GM12878 (cell line): ENCODE results near the gene WNT5B. TPM values are rescaled to one million over a fixed set of nuclear protein-coding genes. Genes with fewer than 3 reads are reported as not detected.

Source experiments
- BACH1 ChIP-seq: fragments of 450-650 bp; IDR thresholded peaks from 2 replicates; pipeline ENCODE4 v1.6.1; 2017; ENCODE audit warnings: mild to moderate bottlenecking, borderline replicate concordance
- CEBPB ChIP-seq, 2 experiments: fragments of 150-350 bp in 1 of 2; IDR thresholded peaks; 2 replicates each; pipeline ENCODE4 v1.6.1; 2012 to 2014; ENCODE audit warnings: low read depth in 2 of 2, low read length in 2 of 2, borderline replicate concordance in 1 of 2, inconsistent platforms in 1 of 2
- CHD4 ChIP-seq: fragments of 200-600 bp; sonication (generic); IDR thresholded peaks from 2 replicates; pipeline ENCODE4 v1.6.1; 2016; ENCODE audit warnings: mild to moderate bottlenecking
- EED ChIP-seq: sonication (generic); IDR thresholded peaks from 2 replicates; pipeline ENCODE4 v1.6.1; 2016; ENCODE audit warnings: antibody characterized with exemption, low read depth
- ETV6 ChIP-seq, 2 experiments: fragments of 450-650 bp in 1 of 2; IDR thresholded peaks in 1 of 2; conservative IDR thresholded peaks in 1 of 2; 2 replicates each; pipeline ENCODE4 v1.6.1; 2014; ENCODE audit warnings: antibody characterized with exemption in 1 of 2, borderline replicate concordance in 1 of 2, low read depth in 1 of 2, mild to moderate bottlenecking in 1 of 2, moderate library complexity in 1 of 2
- EZH2 ChIP-seq: IDR thresholded peaks from 2 replicates; pipeline ENCODE4 v1.6.1; 2012; ENCODE audit warnings: low read depth, mild to moderate bottlenecking, control low read depth, inconsistent platforms, low read length, borderline replicate concordance; ENCODE audit not compliant: control insufficient read depth
- FOS ChIP-seq: IDR thresholded peaks from 3 replicates; pipeline ENCODE4 v1.6.1; 2011; ENCODE audit warnings: borderline replicate concordance; ENCODE audit not compliant: insufficient read length; ENCODE audit errors: extremely low read depth
- HDAC6 ChIP-seq: fragments of 200-600 bp; sonication (generic); IDR thresholded peaks from one replicate; pipeline ENCODE4 v1.8.0; 2017; ENCODE audit warnings: antibody characterized with exemption; ENCODE audit not compliant: unreplicated experiment
- HSF1 ChIP-seq: fragments of 150-350 bp; IDR thresholded peaks from 2 replicates; pipeline ENCODE4 v1.6.1; 2014; ENCODE audit warnings: mild to moderate bottlenecking, low read depth, low read length
- IKZF1 ChIP-seq: fragments of 450-650 bp; conservative IDR thresholded peaks from 2 replicates; pipeline ENCODE4 v1.6.1; 2017; ENCODE audit warnings: antibody characterized with exemption, mild to moderate bottlenecking
- MAX ChIP-seq: IDR thresholded peaks from 2 replicates; pipeline ENCODE4 v1.6.1; 2012; ENCODE audit warnings: low read depth, low read length, improper control_type of control experiment
- MLLT1 ChIP-seq: fragments of 450-650 bp; IDR thresholded peaks from 2 replicates; pipeline ENCODE4 v1.6.1; 2016; ENCODE audit warnings: mild to moderate bottlenecking
- MTA2 ChIP-seq: fragments of 450-650 bp; IDR thresholded peaks from 2 replicates; pipeline ENCODE4 v1.6.1; 2016; ENCODE audit warnings: low read depth, mild to moderate bottlenecking, moderate library complexity
- NFYB ChIP-seq: IDR thresholded peaks from 2 replicates; pipeline ENCODE4 v1.6.1; 2011; ENCODE audit warnings: low read depth, mild to moderate bottlenecking, low read length, improper control_type of control experiment, moderate library complexity; ENCODE audit not compliant: insufficient read depth
- POLR2A ChIP-seq: IDR thresholded peaks from 2 replicates; pipeline ENCODE4 v1.6.1; 2011; ENCODE audit warnings: low read depth, mild to moderate bottlenecking, low read length
- SPI1 ChIP-seq: IDR thresholded peaks from 2 replicates; pipeline ENCODE4 v1.6.1; 2011; ENCODE audit warnings: low read depth, mild to moderate bottlenecking, low read length, moderate library complexity, borderline replicate concordance; ENCODE audit not compliant: insufficient read depth
- STAT1 ChIP-seq: fragments of 450-650 bp; conservative IDR thresholded peaks from 2 replicates; pipeline ENCODE4 v1.6.1; 2014; ENCODE audit warnings: antibody characterized with exemption, mild to moderate bottlenecking
- ZZZ3 ChIP-seq: IDR thresholded peaks from 2 replicates; pipeline ENCODE4 v1.6.1; 2011; ENCODE audit warnings: low read depth; ENCODE audit not compliant: control insufficient read depth, insufficient read length
- polyA plus RNA-seq, 11 experiments: library from polyadenylated mRNA; depleted of rRNA in 4 of 11; unstranded in 6 of 11; stranded (reverse) in 5 of 11; fragments of >200 nt; fragmentation: Nextera tagmentation in 4 of 11; fragmentation: Illumina TruSeq in 1 of 11; extraction: Ambion mirVana in 4 of 11; extraction: Trizol in 1 of 11; gene quantifications; 1 replicate in 1 of 11; 2 replicates in 10 of 11; pipeline versions ENCODE4 v1.2.1 to v1.2.3, GENCODE V29; 2011 to 2016; ENCODE audit warnings: inconsistent platforms in 2 of 11, missing spikeins in 2 of 11, low read depth in 1 of 11
- total RNA-seq, 4 experiments: library from RNA; depleted of rRNA in 3 of 4; stranded (reverse); fragments of >200 nt in 3 of 4; fragmentation: Illumina TruSeq in 1 of 4; extraction: Trizol in 1 of 4; gene quantifications; 2 replicates each; pipeline versions ENCODE4 v1.2.1 to v1.2.3, GENCODE V29; 2013 to 2021
- TF ChIP-seq, protein P1 (sequence below): fragments of 450-650 bp; conservative IDR thresholded peaks from 2 replicates; pipeline ENCODE4 v1.6.1; 2017; ENCODE audit warnings: mild to moderate bottlenecking, moderate library complexity
- TF ChIP-seq, protein P2 (sequence below): fragments of 450-650 bp; IDR thresholded peaks from 2 replicates; pipeline ENCODE4 v1.6.1; 2017; ENCODE audit warnings: mild to moderate bottlenecking, moderate library complexity

The WNT5B gene
- total and polyA plus RNA-seq, 10 of the 15 experiments (the other 5 are each of a cell fraction or from before 2014, with no cell fraction given): 0.45 to 18.3 (median 5.4) TPM

DNA sequence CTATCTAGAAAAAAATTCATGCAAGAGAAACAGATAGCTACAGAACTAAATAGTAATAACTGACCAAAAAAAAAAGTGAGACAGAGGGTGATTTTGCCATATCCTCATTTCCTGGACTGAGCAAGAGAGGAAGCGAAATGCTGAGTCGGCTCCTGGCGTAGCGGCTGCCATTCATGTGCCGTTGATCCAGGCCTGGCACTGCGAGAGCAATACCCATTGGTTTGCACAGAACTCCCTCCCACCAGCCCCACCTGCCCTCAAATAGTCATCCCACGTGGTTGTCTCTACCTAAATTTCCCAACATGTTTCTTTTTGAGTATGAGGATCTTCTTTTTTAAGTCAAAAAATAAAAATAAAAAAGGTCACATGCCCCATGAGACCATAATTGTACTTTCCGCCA lies 9.4 kb upstream of the WNT5B start (continued):
- TF ChIP-seq MLLT1: no peak
- no peak for TF ChIP-seq CEBPB (IDR thresholded peaks at IDR 0.05; ENCODE audit: borderline replicate concordance in 1 of 2, low read depth in 2 of 2, low read length in 2 of 2)
- no peak for TF ChIP-seq IKZF1
- TF ChIP-seq, protein P1, sequence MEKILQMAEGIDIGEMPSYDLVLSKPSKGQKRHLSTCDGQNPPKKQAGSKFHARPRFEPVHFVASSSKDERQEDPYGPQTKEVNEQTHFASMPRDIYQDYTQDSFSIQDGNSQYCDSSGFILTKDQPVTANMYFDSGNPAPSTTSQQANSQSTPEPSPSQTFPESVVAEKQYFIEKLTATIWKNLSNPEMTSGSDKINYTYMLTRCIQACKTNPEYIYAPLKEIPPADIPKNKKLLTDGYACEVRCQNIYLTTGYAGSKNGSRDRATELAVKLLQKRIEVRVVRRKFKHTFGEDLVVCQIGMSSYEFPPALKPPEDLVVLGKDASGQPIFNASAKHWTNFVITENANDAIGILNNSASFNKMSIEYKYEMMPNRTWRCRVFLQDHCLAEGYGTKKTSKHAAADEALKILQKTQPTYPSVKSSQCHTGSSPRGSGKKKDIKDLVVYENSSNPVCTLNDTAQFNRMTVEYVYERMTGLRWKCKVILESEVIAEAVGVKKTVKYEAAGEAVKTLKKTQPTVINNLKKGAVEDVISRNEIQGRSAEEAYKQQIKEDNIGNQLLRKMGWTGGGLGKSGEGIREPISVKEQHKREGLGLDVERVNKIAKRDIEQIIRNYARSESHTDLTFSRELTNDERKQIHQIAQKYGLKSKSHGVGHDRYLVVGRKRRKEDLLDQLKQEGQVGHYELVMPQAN: no peak
- TF ChIP-seq BACH1: no peak
- no peak for TF ChIP-seq MAX
- peak; percentile 38; the same call in 1 of the 2 replicates for TF ChIP-seq SPI1
- TF ChIP-seq NFYB: 0 out of 2 replicates have a peak, but pooled peaks have one; percentile 34
- no peak for TF ChIP-seq ZZZ3
- TF ChIP-seq EZH2: no peak
- TF ChIP-seq ETV6 (conservative IDR thresholded peaks at IDR 0.05 in 1 of 2, IDR thresholded peaks at IDR 0.05 in 1 of 2; ENCODE audit: borderline replicate concordance in 1 of 2, low read depth in 1 of 2): no peak
- no peak for TF ChIP-seq STAT1
- no peak for TF ChIP-seq FOS
- TF ChIP-seq HDAC6: no peak
- no peak for TF ChIP-seq HSF1
- TF ChIP-seq, protein P2, sequence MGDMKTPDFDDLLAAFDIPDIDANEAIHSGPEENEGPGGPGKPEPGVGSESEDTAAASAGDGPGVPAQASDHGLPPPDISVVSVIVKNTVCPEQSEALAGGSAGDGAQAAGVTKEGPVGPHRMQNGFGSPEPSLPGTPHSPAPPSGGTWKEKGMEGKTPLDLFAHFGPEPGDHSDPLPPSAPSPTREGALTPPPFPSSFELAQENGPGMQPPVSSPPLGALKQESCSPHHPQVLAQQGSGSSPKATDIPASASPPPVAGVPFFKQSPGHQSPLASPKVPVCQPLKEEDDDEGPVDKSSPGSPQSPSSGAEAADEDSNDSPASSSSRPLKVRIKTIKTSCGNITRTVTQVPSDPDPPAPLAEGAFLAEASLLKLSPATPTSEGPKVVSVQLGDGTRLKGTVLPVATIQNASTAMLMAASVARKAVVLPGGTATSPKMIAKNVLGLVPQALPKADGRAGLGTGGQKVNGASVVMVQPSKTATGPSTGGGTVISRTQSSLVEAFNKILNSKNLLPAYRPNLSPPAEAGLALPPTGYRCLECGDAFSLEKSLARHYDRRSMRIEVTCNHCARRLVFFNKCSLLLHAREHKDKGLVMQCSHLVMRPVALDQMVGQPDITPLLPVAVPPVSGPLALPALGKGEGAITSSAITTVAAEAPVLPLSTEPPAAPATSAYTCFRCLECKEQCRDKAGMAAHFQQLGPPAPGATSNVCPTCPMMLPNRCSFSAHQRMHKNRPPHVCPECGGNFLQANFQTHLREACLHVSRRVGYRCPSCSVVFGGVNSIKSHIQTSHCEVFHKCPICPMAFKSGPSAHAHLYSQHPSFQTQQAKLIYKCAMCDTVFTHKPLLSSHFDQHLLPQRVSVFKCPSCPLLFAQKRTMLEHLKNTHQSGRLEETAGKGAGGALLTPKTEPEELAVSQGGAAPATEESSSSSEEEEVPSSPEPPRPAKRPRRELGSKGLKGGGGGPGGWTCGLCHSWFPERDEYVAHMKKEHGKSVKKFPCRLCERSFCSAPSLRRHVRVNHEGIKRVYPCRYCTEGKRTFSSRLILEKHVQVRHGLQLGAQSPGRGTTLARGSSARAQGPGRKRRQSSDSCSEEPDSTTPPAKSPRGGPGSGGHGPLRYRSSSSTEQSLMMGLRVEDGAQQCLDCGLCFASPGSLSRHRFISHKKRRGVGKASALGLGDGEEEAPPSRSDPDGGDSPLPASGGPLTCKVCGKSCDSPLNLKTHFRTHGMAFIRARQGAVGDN: no peak
- TF ChIP-seq EED: 0 out of 2 replicates have a peak, but pooled peaks have one; percentile 0
- no peak for TF ChIP-seq CHD4
- TF ChIP-seq POLR2A: no peak
- TF ChIP-seq MTA2: no peak
